DMS114 treated with DMSO at 0.1 percent for 48 hours (cell line): ENCODE data around the gene NUP88.
A peak's percentile ranks its signal among the peaks of the same experiment; 100 is the strongest.

ENCODE experiments used
- DNase-seq: peaks from one replicate; lab custom pipeline; 2025; ENCODE audit not compliant: unreplicated experiment; lab: John Stamatoyannopoulos, UW

The NUP88 gene

GRCh38 chr17:5419959-5420653 lies 644 bp upstream of the NUP88 start, which contains the start of gene RPAIN:
Gene RPAIN (plus strand): TSS chr17:5420182. CDS start chr17:5420211, 29 bp downstream.
- peak; percentile 93 for DNase-seq

- no peak for DNase-seq
Observed at GRCh38 chr17:5418858-5419355, 555 bp downstream of the NUP88 start.

GRCh38 chr17:5416901-5417300 lies 2.6 kb downstream of the NUP88 start:
- DNase-seq, result no peak

GRCh38 chr17:5413682-5414081 lies 5.8 kb downstream of the NUP88 start:
- no peak for DNase-seq

GRCh38 chr17:5410594-5411272 lies 8.7 kb downstream of the NUP88 start:
- DNase-seq, result no peak

- DNase-seq, result no peak
Observed at GRCh38 chr17:5408186-5408585, 11.3 kb downstream of the NUP88 start.

- no peak for DNase-seq
Observed at GRCh38 chr17:5405400-5405799, 14.1 kb downstream of the NUP88 start.

GRCh38 chr17:5399767-5400166 lies 19.7 kb downstream of the NUP88 start:
- no peak for DNase-seq

- no peak for DNase-seq
Observed at GRCh38 chr17:5396612-5397011, 22.9 kb downstream of the NUP88 start.

- no peak for DNase-seq
Observed at GRCh38 chr17:5391678-5392077, 27.8 kb downstream of the NUP88 start.

GRCh38 chr17:5381542-5381941 lies 37.9 kb downstream of the NUP88 start:
- no peak for DNase-seq

- DNase-seq, result no peak
Observed at GRCh38 chr17:5380491-5381135, 38.8 kb downstream of the NUP88 start.

- no peak for DNase-seq
Observed at GRCh38 chr17:5379351-5380107, 39.9 kb downstream of the NUP88 start.

GRCh38 chr17:5378566-5379207 lies 40.8 kb downstream of the NUP88 start:
- DNase-seq, result no peak

GRCh38 chr17:5373112-5373511 lies 46.4 kb downstream of the NUP88 start:
- DNase-seq, result no peak

GRCh38 chr17:5370411-5370810 lies 49.1 kb downstream of the NUP88 start:
- DNase-seq, result no peak

- DNase-seq, result no peak
Observed at GRCh38 chr17:5365831-5366230, 53.6 kb downstream of the NUP88 start.

GRCh38 chr17:5364696-5365095 lies 54.8 kb downstream of the NUP88 start:
- no peak for DNase-seq

- DNase-seq, result no peak
Observed at GRCh38 chr17:5364156-5364555, 55.3 kb downstream of the NUP88 start.

GRCh38 chr17:5362162-5362811 lies 57.2 kb downstream of the NUP88 start:
- no peak for DNase-seq
